ENCODE measurements around the gene KLHDC8B. TPM values are rescaled to one million over a fixed set of nuclear protein-coding genes. Genes with fewer than 3 reads are reported as not detected.

The KLHDC8B gene
- total RNA-seq, 4 donors from 2014 or later, result 78.6 to 190 (median 91.2) TPM

- no peaks in the 10 kb centered on the region for H3K27me3 ChIP-seq
- H3K4me1 ChIP-seq, result peaks cover 18 to 38% (median 31%) of the 10 kb centered on the region in 4 donors
- 67% methylated on average over 1 of the region's 6 CpGs for WGBS
- peak overlapping the region; percentile 89 to 95 (median 94) for H3K27ac ChIP-seq (replicated peaks in 1 of 4)
- H3K36me3 ChIP-seq, result peaks cover 13 to 36% (median 30%) of the 10 kb centered on the region in 4 donors
- H3K4me3 ChIP-seq, result peak overlapping the region; percentile 88 to 99 (median 94)
- no peaks in the 10 kb centered on the region for H3K9me3 ChIP-seq
- no peak for DNase-seq (ENCODE audit: extremely low spot score)
- no peak for TF ChIP-seq POLR2AphosphoS5 (IDR thresholded peaks at IDR 0.05)
- TF ChIP-seq POLR2A (IDR thresholded peaks at IDR 0.05; ENCODE audit: low read depth), result no peak
- no peak for TF ChIP-seq CTCF (IDR thresholded peaks at IDR 0.05)
- TF ChIP-seq EP300 (IDR thresholded peaks at IDR 0.05), result no peak
- intact Hi-C loops (cut with DNase I), result no loop called here
Observed at GRCh38 chr3:49164983-49165720, 6.2 kb upstream of the KLHDC8B start.

- Histone ChIP-seq H3K4me3 (peak within 1 kb of the TSS; percentile 88 to 99 (median 94)), H3K27me3 (no peaks in the 10 kb centered on the region), H3K4me1 (peaks cover 22 to 47% (median 40%) of the 10 kb centered on the region in 4 donors), H3K27ac (replicated peaks in 1 of 4) (peak within 1 kb of the TSS; percentile 89 to 95 (median 94)), H3K9me3 (no peaks in the 10 kb centered on the region), H3K36me3 (peaks cover 13 to 33% (median 30%) of the 10 kb centered on the region in 4 donors)
- no peak for DNase-seq (ENCODE audit: extremely low spot score)
- peak; percentile 48 for TF ChIP-seq POLR2A (IDR thresholded peaks at IDR 0.05; ENCODE audit: low read depth)
- TF ChIP-seq POLR2AphosphoS5 (IDR thresholded peaks at IDR 0.05), result peak; percentile 81 to 88
- TF ChIP-seq CTCF (IDR thresholded peaks at IDR 0.05), result peak in 1 of 3 experiments; percentile 8
- TF ChIP-seq EP300 (IDR thresholded peaks at IDR 0.05), result no peak
- intact Hi-C loops (cut with DNase I), result no loop called here
- 3% methylated on average over 12 of the region's 69 CpGs for WGBS
Observed at GRCh38 chr3:49165771-49166751, 5.3 kb upstream of the KLHDC8B start, which contains the start of gene CCDC71. Gene CCDC71, minus strand, starts transcription at chr3:49166331. Its CDS starts 2,123 bp downstream, at chr3:49164208.

GRCh38 chr3:49166752-49167556 is 4.4 kb upstream of the KLHDC8B start:
- H3K27me3 ChIP-seq, result no peaks in the 10 kb centered on the region
- TF ChIP-seq EP300 (IDR thresholded peaks at IDR 0.05) (no peak), POLR2A (IDR thresholded peaks at IDR 0.05; ENCODE audit: low read depth) (no peak), POLR2AphosphoS5 (IDR thresholded peaks at IDR 0.05) (no peak), CTCF (IDR thresholded peaks at IDR 0.05) (no peak)
- no peaks in the 10 kb centered on the region for H3K9me3 ChIP-seq
- peak overlapping the region; percentile 89 to 95 (median 94) for H3K27ac ChIP-seq (replicated peaks in 1 of 4)
- H3K36me3 ChIP-seq, result peaks cover 13 to 28% (median 23%) of the 10 kb centered on the region in 4 donors
- WGBS, result 90% methylated on average over 3 of the region's 6 CpGs
- peaks cover 22 to 49% (median 41%) of the 10 kb centered on the region in 4 donors for H3K4me1 ChIP-seq
- peak overlapping the region; percentile 88 to 99 (median 94) for H3K4me3 ChIP-seq
- intact Hi-C loops (cut with DNase I), result no loop called here
- no peak for DNase-seq (ENCODE audit: extremely low spot score)

GRCh38 chr3:49170744-49171118 is 667 bp upstream of the KLHDC8B start:
- TF ChIP-seq POLR2AphosphoS5 (IDR thresholded peaks at IDR 0.05) (no peak), EP300 (IDR thresholded peaks at IDR 0.05) (no peak), CTCF (IDR thresholded peaks at IDR 0.05) (no peak), POLR2A (IDR thresholded peaks at IDR 0.05; ENCODE audit: low read depth) (no peak)
- Histone ChIP-seq H3K4me1 (peaks cover 45 to 64% (median 57%) of the 10 kb centered on the region in 4 donors), H3K27ac (replicated peaks in 1 of 4) (peak overlapping the region; percentile 84 to 93 (median 90)), H3K9me3 (no peaks in the 10 kb centered on the region), H3K27me3 (no peaks in the 10 kb centered on the region), H3K4me3 (peak overlapping the region; percentile 68 to 86 (median 78)), H3K36me3 (peaks cover 5 to 22% (median 18%) of the 10 kb centered on the region in 4 donors)
- DNase-seq (ENCODE audit: extremely low spot score), result no peak
- 7% methylated on average over 1 of the region's 1 CpG for WGBS
- intact Hi-C loops (cut with DNase I), result loop anchor here (2.0 to 5.0 kb wide), 3 partner anchors 106 to 277 kb away; partner anchors contain the start of genes C3orf62 and USP4
